NCI-H1417 treated with DMSO at 0.1 percent for 48 hours (cell line): ENCODE measurements around the gene HRAS.

Source experiments
- DNase-seq: peaks from one replicate; lab custom pipeline; 2025; lab: John Stamatoyannopoulos, UW

The HRAS gene

GRCh38 chr11:494761-495536 lies 40.4 kb downstream of the HRAS start:
- DNase-seq: no peak

GRCh38 chr11:492427-493226 lies 42.7 kb downstream of the HRAS start:
- DNase-seq: no peak

GRCh38 chr11:491358-491757 lies 44.0 kb downstream of the HRAS start:
- DNase-seq: no peak

GRCh38 chr11:490930-491260 lies 44.5 kb downstream of the HRAS start:
- no peak for DNase-seq

- no peak for DNase-seq
These were observed 45.0 kb downstream of the HRAS start for GRCh38 chr11:490186-490929.

- no peak for DNase-seq
These were observed 45.7 kb downstream of the HRAS start for GRCh38 chr11:489610-490185.

GRCh38 chr11:488992-489391 lies 46.4 kb downstream of the HRAS start:
- DNase-seq: no peak

- DNase-seq: no peak
These were observed 46.8 kb downstream of the HRAS start for GRCh38 chr11:488579-488978.

- DNase-seq: no peak
These were observed 47.3 kb downstream of the HRAS start for GRCh38 chr11:488062-488461.

- DNase-seq: no peak
These were observed 47.8 kb downstream of the HRAS start for GRCh38 chr11:487571-488021.

GRCh38 chr11:486189-486588 lies 49.2 kb downstream of the HRAS start:
- DNase-seq: no peak

GRCh38 chr11:484616-485015 lies 50.8 kb downstream of the HRAS start:
- no peak for DNase-seq
